Activated naive CD4-positive, alpha-beta T cell treated with anti-CD3 and anti-CD28 coated beads, Interleukin-2, amount 50 U/mL, for 16 hours (primary cell): ENCODE results near the gene ZNF772.
A peak's percentile ranks its signal among the peaks of the same experiment; 100 is the strongest.
"Not testable (repeated sequence)": the region's sequence is repeated elsewhere in the genome, so short reads cannot be mapped to it uniquely, and the experiment has no call there.

Experiments used
- DNase-seq: peaks from one replicate; pipeline ENCODE4 v3.0.0-alpha.2; 2020

The ZNF772 gene

GRCh38 chr19:57477191-57478008 is at the start of gene ZNF772:
Gene ZNF772, minus strand, starts transcription at chr19:57477566. Its CDS starts 257 bp downstream, at chr19:57477309.
- peak; percentile 93 for DNase-seq

- not testable (repeated sequence) for DNase-seq
Measured at GRCh38 chr19:57518021-57518420, 40.7 kb upstream of the ZNF772 start.

- no peak for DNase-seq
Measured at GRCh38 chr19:57515255-57515654, 37.9 kb upstream of the ZNF772 start.

DNA sequence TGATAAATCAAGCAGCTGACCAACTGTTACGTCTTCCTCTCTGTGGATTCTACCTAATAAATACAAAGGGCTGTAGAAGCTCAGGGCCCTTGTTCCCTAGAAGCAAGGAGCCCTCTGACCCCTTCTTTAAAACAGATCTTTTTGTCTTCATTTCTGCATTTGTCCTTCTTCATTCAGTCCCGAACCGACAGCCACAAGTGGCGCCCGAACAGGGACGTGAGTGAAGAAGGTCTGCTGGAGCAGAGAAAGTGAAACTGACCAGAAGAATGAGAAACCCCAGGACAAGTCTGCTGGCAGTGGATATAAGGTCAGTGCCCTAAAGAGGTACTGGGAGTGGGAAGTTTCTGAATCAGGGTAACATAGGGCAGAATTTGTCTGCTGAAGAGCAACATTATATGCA is 35.5 kb upstream of the ZNF772 start:
- DNase-seq = no peak

DNA sequence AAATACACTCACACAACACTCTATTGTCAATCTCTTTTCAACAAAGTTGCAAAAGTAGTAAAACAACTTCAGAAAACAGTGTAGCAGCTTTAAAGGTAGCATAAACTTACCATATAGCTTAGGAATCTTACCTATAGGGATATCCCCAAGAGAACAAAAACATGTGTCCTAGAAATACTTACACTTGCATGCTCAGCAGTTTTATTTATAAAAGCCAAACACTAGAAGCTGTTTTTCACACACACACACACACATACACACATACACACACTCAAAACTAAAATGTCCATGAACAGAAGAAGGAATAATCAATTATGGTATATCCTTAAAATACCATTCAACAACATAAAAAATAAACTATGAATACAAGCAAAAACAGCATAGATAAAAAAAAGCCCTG is 34.1 kb upstream of the ZNF772 start:
- DNase-seq = no peak

DNA sequence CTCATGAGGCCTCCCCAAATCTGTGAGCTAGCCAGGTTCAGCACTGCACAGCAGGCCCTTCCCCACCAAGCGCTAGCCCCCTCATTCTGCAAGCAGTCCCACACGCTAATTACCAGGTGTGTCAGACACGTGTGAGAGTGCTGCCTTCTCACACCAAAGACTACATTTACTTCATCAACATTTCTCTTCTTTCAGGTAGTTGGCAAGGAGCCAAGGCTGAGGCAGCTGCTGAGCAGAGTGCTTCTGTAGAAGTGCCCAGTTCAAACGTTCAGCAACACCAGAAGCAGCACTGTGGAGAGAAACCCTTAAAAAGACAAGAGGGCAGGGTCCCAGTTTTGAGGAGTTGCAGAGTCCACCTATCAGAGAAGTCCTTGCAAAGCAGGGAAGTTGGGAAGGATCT is 28.8 kb upstream of the ZNF772 start:
- DNase-seq = no peak

GRCh38 chr19:57500400-57500799 is 23.0 kb upstream of the ZNF772 start:
- not testable (repeated sequence) for DNase-seq

- peak; percentile 98 for DNase-seq
Measured at GRCh38 chr19:57499680-57500395, 22.5 kb upstream of the ZNF772 start, which contains the start of gene ZNF773. Gene ZNF773, plus strand, starts transcription at chr19:57499938. Its CDS starts 143 bp downstream, at chr19:57500081.

DNA sequence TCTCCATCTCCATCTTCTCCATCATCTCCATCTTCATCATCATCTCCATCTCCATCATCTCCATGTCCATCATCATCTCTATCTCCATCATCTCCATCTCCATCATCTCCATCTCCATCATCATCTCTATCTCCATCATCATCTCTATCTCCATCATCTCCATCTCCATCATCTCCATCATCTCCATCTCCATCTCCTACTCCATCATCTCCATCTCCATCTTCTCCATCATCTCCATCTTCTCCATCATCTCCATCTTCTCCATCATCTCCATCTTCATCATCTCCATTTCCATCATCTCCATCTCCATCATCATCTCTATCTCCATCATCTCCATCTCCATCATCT is 21.9 kb upstream of the ZNF772 start:
- DNase-seq = not testable (repeated sequence)

DNA sequence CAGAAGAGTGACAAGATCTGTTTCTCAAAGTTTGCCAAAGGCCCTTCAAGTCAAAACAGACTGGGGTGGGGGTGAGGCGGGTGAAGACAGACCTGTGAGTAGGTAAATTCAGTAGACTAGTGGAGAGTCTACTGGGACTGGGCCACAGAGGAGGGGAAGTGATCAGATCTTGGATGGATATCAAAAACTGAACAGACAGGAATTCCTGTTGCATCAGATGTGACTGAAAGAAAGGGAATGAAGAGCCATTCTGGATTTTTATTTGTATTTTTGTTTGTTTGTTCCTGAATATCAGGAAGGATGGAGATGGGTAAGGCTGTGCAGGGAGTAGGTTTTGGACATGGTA is 10.9 kb upstream of the ZNF772 start:
- DNase-seq = not testable (repeated sequence)

GRCh38 chr19:57487477-57488298 is 10.3 kb upstream of the ZNF772 start, which contains the start of gene ZNF419:
Gene ZNF419, plus strand, starts transcription at chr19:57487750. Its CDS starts 201 bp downstream, at chr19:57487951.
- DNase-seq = peak; percentile 98

DNA sequence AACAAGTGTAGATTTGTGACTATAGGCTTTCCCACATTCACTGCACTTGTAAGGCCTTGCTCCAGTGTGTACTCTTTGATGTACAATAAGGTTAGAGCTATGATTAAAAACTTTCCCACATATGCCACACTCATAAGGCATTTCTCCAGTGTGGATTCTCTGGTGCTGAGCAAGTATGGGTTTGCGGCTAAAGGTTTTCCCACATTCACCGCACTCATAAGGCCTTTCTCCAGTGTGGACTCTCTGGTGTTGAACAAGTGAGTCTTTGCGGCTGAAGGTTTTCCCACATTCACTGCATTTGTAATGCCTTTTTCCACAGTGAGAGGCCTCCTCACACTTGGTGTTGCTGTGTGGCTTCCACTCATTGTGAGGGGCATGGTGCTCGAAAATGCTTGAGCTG is 3.7 kb downstream of the ZNF772 start:
- no peak for DNase-seq

- no peak for DNase-seq
Measured at GRCh38 chr19:57466489-57466888, 10.9 kb downstream of the ZNF772 start.

- no peak for DNase-seq
Measured at GRCh38 chr19:57465680-57466381, 11.5 kb downstream of the ZNF772 start.

DNA sequence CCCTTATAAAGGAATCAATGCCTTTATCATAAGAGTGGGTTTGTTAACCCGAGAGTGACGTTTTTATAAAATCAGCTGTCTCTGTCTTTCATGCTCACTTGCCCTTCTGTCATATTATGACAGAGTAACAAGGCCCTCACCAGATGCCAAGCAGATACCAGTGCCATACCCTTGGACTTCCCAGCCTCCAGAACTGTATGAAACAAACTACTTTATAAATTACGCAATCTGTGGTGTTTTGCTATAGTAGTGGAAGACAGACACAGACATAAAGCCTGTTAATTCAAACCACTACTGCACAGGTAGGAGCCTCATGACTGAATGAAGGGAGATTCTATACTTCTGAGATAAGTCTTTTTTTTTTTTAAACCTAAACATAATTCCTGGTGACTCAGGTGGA is 25.1 kb downstream of the ZNF772 start:
- DNase-seq = no peak

DNA sequence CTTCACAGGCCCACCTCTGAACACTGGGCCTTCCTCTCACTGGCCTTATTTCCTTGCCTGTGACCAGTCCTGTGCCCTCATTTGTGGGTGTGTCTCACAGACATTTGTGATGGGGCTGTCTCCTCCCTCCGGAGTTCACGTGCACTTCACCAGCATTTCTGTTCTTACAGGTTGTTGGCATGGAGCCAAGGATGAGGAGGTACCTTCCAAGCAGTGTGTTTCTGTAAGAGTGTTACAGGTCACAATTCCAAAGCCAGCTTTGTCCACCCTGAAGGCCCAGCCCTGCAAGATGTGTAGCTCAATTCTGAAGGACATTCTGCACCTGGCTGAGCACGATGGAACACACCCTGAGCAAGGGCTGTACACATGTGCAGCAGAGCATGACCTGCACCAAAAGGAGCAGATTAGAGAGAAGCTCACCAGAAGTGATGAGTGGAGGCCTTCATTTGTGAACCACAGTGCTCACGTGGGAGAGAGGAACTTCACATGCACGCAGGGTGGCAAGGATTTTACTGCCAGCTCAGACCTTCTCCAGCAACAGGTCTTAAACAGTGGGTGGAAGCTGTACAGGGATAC is 34.2 kb downstream of the ZNF772 start:
- no peak for DNase-seq

DNA sequence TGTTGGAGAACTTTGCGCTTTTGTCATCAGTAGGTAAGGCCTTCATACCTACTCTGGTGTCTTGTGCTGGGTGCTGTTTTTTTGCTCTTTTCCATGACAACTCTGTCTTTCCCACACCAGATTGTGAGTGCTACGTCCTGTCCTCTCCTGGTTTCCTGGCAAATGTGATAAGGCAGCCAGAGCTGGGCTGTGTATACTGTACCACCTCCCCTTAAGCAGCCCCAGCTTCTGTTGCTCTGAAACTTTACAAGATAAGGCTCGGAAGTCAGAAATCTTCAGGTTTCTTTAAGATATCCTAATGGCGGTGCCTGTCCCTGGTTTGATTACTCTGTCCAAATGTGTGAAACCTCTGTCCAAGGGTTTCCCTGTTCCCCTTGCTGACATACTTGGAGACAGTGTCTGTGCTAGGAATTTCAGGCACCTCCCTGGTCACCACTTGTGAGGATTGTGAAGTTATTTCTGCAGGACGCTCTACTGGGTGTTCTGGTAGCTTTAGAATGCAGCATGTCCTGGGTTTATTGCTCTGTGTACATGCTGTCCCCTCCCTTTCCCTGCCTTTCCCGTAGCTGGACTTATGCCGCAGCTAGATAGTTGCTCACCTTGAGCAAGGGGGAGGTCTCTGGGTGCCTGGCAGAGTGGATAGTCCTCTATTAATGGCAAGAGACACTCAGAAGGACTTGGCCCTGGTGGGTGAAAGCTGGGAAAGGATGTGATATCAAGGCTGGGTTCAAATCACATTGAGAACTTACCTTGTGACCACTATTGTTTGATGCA is 35.2 kb downstream of the ZNF772 start:
- no peak for DNase-seq

DNA sequence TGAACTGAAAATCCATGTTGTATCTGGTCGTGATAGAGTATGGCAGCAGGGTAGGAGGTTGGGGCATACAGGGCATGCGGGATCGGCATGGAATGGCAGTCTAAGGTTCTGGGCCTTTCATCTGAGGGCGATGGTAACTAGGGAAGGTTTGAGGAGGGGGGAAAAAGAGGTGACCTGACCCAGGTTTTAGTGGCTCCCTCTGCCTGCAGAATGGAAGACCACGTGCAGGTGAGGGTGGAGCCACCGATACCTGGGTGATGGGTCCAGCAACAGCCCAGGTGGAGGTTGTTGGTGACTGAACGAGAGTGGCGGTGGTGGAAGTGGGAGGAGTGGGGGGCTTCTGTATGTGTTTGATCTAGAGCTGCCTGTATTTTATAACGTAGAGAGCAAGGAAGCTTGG is 38.4 kb downstream of the ZNF772 start:
- no peak for DNase-seq

DNA sequence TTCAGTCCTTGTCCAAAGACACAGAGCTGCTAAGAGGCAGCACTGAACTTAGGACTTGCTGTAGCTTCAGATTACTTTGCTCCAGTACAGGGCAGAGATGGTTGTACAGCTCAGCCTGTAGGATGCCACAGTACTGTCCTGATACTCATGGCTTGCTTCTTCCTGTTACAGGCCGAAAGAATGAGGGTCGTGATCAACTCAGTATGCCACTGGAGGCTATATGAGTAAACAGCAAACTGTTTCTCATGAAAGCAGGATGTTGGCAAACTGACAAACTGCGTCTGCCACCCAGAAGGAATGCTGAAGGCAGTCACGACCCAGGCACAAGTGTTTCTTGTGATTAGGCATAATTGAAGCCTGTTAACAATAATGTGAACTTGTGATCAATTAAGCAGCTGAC is 39.4 kb downstream of the ZNF772 start:
- no peak for DNase-seq

DNA sequence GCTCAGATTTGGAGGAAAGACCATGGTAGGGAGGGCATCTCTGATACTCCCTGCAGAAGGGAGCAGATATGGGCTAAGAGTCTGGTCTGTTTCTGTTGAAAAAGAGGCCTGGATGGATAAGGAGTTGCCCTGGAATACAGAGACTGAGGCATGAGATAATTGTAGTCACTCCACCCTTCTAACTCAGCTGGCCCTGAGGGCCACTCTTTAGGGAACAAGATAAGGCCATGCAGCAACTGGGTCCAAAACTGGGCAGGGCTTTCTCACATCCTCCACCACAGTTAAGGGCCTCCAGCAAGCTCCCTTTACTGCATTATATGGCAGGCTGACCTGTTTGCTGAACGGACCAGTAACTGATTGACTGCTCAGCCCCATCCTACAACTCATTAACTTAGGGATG is 40.9 kb downstream of the ZNF772 start:
- no peak for DNase-seq
